ENCODE data around the gene CASP5.

DNA sequence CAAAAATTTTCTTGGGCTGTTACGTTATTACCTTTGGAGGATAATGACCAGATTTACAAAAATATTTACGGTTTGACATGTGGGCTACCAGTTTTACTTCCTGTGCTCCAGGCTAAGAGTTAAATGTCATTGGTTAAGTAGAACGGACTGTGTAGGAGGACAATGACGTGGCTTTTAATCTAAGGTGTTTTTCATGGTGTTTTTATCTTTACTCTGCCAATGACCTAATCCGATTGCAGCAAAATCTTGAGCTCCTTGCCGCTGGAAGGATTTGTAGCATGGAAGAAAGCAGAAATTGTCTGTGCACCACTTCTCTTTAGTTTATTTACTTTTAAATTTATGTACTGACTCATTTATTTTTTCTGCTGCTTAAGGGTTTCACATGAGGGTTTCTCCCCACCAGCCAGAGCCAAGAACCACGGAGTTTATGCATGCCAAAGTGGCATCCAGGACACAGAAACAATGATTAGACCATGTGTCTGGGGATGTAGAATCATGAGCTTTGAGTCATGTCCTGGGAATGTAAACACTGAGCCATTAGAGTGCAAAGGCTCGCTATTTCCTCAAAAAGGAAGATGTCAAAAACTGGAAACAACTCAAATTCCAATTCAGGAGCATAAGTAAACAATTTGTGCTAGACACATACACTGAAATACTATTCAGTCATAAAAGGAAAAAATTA lies 24.1 kb upstream of the CASP5 start:
- no peak for TF ChIP-seq GATA3 (IDR thresholded peaks at IDR 0.05; ENCODE audit: low read depth, low read length)
- TF ChIP-seq GATA2 (IDR thresholded peaks at IDR 0.05; ENCODE audit: low read depth, low read length), result no peak

All from SH-SY5Y (cell line).